8988T (cell line): ENCODE measurements around the gene PAX7.
"Not testable (repeated sequence)": the region's sequence is repeated elsewhere in the genome, so short reads cannot be mapped to it uniquely, and the experiment has no call there.

Experiments used
- DNase-seq: peaks from one replicate; pipeline ENCODE4 v3.0.0; 2011

PAX7 gene

DNA sequence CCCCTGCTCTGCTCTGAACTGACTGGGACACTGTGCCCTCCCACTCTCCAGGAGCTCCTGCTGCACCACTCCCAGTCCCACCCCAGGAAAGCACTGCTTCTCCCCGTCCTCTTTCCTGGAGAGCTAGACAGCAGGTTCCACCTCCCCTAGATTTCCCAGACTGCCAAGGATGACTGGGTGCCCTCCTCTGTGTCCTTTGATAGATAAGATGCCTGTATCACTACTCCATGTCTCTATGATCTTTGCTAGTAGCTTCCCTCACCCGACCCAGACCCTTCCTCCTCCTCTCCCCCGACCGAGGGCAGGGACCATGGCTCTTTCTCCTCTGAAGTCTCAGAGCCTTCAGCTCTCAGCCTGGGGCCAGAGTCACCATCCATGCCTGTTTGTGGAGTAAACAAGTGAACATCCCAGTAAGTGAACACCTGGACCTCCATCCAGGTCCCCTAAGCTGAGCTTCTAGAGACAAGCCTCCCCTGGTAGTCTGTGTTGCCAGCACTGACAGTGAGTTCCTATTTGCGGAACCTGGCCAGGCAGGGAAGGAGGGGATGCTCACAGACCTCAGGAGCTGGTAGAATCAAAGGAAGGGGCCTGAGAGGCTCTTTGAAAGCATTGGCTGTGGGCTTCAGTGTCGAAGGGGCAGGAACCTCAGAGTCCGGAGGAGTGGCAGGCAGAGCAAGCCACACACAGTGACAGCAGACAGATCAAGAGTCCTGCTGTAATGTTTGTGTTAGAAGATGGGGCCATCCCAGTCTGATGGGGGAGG, 104.0 kb downstream of the PAX7 start:
- no peak for DNase-seq

DNA sequence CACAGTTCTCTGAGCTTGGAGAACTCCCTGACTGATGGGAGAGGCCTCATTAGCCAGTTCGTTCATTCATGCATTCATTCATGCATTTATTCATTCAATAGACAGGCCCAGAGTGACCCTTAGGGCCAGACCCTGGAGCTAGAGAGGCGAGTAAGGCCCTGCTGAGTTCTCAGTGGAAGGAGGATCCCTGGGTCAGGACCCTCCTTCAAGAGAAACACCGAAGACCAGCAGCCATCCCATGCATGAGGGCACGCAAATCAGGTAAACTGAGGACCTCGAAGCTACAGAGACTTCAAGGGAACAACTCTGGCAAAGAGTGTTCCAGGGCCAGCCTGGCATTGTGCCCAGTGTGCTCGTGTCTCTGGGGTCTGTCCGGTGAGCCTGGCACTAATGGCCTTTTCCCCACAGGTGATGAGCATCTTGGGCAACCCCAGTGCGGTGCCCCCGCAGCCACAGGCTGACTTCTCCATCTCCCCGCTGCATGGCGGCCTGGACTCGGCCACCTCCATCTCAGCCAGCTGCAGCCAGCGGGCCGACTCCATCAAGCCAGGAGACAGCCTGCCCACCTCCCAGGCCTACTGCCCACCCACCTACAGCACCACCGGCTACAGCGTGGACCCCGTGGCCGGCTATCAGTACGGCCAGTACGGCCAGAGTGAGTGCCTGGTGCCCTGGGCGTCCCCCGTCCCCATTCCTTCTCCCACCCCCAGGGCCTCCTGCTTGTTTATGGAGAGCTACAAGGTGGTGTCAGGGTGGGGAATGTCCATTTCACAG, 104.8 kb downstream of the PAX7 start:
- DNase-seq = no peak

DNA sequence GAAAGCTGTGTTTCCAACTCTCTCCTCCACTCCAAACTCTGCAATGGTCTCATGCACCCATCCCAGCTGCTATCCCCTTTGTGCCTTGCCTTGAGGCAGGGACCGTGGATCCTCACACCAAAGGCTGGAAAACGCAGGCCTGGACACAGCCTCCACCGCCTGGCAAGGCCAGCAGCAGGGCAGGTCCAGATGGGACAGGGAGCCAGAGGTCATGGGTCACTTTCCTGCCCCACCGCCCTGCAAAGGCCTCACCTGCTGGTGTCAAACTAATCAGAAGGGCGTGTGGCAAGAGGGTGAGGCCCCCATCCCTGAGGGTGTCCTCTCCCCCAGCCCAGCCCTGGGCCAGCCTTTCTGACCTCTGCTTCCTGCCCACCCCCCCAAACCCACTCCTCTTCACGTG, 106.3 kb downstream of the PAX7 start:
- no peak for DNase-seq

DNA sequence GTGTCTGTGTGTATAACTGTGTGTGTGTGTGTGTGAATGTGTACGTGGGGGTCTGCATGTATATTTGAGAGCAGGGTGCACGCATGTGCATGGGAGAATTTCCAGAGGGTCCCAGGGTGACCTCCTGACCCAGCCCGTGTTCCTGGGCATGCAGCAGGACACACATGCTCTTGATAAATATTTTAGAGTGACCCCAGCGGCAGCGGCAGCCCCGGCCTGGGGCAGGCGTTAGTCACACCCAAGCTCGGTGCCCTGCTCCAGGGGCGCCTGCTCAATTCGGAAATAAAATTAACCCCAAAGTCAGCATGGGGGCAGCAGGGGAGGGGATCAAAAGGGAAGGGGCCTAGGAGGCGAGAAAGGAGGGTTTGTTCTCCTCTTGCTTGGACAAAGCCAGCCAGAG, 107.5 kb downstream of the PAX7 start:
- DNase-seq = no peak

DNA sequence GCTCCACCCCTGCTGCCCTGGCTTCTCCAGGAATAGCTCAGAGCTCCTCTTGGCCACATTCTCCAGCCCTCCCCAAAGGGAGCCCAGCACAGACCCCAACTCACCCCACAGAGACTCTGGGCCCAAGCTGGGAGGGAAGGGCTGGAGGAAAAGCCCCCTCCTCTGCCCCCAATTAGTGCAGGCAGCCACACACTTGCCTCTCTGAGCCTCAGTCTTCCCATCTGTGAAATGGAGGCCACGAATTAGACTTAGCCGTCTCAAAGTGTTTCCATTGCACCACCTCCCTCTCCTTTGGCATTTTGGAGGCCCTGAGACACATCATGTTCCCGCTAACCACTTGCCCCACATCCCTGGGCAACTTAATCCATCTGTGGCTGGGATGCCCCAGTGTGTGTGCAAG, 108.0 kb downstream of the PAX7 start:
- DNase-seq = no peak

DNA sequence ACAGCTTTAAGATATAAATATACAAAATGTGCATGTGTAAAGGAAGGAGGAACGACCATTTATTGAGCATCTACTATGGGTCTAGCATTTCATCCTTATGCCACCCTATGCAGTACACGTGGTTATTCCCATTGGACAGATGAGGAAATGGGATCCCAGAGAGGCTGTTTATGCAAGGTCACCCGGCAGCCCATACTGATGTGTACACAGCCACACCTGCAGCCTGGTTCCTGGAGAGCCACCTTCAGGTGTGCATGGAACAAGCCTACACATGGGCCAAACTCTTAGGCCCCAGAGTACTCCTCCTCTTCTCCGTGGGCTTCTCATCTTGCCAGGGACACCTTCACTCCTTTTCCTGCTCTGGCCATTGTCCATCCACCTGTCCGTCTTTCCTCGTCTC, 108.8 kb downstream of the PAX7 start:
- no peak for DNase-seq

DNA sequence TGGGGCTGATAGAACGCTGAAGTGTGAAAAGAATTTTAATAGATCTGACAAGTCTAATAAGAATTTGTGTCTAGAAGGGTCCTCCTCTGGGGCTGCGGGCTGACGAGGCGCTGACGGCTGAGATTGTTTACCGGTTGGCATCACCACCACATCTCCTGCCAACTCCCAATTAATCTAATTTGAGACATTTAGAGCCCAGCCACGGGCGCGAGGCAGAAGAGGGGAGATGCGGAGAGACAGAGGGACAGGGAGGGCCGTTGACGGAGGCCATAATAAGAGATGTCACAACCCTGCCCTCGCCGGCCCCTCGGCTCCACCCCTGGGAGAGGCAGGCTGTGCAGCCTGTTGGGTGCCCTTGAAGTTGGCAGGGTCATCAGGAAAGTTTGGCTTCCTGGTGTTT, 109.3 kb downstream of the PAX7 start:
- DNase-seq = no peak

DNA sequence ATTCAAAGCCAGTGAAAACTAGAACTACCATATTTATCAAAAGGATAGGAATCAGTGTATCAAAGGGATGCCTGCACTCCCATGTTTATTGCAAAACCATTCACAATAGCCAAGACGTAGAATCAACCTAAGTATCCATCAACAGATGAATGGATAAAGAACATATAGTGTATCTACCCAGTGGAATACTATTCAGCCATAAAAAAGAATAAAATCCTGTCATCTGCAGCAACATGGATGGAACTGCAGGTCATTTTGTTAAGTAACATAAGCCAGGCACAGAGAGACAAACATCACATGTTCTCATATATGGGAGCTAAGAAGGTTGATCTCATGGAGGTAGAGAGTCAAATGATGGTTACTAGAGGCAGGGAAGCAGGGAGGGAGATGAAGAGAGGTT, 110.0 kb downstream of the PAX7 start:
- DNase-seq = no peak

DNA sequence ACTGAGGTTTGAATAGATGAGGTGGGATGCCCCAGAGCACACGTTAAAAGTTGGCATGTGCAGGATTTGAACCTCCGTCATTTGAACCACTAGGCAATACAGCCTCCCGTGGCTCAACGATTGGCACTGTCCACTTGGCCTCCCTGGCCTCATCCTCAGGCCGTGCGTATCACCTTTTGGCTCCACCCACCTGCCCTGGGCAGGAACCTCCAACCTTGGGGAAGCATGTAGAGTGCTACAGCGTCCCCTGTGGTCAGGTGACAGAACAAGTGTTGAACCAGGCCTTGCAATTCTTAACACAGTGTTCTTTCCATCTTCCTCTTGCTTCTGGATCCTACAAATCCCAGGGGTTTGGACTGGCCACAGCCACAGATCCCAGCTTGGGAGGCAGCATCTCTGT, 112.6 kb downstream of the PAX7 start:
- no peak for DNase-seq

DNA sequence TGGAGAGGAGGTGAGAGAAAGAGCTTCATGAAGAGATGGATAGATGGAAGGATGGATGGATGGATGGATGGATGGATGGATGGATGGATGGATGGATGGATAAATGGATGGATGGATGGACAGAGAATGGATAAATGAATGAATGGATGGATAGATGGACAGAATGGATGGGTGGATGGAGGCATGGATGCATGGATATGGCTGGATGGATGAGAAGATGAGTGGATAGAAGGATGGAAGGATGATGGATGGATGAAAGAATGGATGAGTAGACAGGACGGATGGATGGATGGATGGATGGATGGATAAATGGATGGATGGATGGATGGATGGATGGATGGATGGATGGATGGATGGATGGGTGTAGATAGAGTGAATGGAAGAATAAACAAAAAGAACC, 113.7 kb downstream of the PAX7 start:
- not testable (repeated sequence) for DNase-seq

DNA sequence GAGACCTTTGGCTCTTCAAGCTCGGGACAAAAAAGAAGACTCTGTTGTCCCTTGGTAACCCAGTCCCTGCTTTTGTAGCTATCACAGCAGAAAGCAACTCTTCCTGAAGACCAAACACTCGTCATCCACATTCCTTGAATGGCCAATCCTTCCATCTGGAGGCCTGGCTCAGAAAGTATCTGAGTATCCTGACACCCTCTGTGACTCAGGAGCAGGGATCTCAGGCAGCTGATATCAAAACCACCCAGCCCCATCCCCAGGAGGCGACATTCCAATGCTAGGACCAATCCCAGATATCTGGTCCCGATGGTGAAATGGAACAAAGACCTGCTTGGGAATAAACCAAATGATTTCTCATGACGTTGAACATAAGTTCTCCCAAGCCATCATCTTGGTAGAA, 116.3 kb downstream of the PAX7 start:
- DNase-seq = no peak

DNA sequence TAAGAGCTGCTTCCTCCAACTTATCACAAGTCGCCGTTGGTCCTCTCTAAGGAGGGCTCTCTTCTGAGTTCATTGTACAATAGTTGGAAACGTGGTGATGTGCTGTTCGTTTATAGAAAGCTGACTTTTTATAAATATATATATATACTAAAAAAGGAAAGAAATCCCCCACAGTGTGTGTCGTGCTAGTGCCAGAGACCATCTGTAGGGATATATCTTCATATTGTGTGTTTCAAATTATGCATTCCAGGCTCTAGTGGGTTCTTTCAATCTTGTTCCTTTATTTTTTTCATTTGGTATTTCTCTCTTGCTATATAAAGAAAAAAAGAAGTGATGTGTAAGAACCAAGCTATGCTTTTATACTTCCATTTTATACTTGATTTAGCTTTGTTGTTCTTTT, 117.0 kb downstream of the PAX7 start:
- no peak for DNase-seq

DNA sequence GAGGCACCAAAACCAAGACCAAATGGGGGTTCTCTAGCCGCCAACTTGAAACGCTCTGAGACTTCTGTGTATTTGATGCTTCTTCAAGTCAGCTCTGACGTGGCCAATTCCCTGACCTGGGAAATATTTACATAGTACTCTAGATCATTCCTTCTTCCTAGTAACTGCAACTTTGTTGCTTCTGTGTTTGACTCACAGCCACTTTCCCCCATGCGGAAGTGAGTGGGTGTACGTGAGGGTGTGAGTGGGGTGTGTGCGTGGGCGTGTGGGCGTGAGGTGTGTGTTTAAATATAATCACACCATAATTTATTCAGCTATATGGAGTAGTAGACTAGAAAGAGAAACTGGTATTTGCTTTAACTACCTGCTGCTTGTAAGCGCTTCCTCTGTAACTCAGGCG, 117.8 kb downstream of the PAX7 start:
- no peak for DNase-seq

DNA sequence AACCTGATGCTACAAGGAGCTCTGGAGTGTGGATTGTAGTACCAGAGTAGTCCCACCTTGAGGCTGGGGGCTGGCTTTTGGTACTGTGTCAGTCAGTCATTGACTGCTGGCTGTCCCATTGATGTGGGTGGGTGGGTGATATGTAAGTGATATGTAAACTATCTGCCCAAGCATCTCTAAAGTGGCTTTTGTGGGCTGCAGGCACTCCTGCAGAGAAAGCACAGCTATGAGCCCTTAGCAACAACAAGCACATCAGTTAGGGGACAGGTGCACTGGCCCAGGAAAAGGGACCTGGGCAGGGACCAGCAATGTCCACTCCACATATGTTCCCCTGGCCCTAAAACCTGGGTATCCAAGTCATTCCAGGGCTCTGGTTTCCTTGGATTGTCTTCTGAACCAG, 118.9 kb downstream of the PAX7 start:
- DNase-seq = no peak

DNA sequence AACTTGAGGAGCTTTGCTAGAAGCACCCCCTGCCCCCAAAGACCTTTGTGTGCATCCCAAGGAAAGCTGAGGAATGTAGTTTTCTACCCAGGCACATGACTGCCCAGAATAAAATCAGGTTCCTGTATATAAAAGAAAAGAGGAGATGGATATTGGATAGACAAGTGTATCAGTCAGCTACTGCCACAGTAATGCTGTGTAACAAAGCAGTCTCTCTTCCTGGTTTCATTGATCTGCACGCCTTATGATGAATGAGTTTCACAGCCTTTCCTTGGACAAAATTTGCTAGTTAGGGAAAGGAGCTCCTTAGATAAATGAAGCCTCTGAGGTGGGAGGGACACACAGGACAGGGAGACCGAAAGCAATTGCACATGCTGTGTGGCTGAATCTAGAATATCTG, 120.0 kb downstream of the PAX7 start:
- no peak for DNase-seq

DNA sequence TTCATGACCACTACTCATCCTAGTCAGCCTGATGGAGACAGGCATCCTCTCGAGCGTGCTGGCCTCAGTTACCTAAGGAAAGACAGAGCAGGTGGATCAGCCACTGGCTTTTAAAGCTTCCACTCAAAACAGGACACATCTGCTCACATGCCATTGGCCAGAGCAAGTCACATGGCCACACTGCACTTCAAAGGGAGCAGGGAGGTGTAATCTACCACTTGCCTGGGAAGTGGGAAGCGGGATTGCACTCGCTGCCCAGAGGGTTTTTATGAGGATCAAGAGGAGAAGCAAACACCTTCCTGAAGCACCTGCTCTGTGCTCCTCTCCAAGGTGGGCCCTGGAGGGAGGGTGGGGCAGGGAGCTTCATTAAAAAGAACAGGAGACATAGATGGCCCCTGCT, 120.8 kb downstream of the PAX7 start:
- no peak for DNase-seq

DNA sequence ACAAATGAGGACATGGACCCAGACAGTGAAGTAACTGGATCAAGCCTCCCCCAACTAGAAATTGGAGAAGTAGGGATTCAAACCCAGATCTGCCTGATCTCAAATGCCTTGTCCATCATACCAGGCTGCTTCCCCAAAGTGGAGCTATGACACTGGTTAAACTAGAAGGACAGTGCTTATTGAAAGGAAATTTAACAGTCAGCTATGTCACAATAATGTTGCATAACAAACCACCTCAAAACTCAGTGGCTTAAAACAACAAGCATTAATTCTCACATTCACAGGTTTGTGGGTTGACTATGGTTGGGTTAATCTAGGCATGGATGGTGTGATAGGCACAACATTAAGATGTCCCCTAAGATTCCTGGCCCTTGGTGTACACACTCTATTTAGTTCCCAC, 121.8 kb downstream of the PAX7 start:
- DNase-seq = no peak

DNA sequence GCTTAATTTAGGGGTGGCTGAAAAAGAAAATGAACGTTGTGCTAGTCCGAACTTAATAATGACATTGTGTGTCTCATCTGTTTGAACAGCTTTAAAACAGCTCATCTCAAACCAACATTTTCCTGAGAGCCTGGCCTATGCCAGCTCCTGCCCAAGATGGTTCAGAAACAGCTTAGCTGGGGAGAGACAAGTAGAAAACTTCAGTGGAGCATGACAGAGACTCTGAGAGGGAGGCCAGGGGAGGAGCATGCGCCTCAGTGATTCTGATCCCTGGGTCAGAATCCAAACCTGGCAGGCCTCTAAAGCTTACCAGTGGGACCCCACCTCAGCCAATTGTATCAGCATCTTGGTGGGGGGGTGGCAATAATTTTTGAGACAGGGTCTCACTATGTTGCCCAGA, 129.5 kb downstream of the PAX7 start:
- no peak for DNase-seq

DNA sequence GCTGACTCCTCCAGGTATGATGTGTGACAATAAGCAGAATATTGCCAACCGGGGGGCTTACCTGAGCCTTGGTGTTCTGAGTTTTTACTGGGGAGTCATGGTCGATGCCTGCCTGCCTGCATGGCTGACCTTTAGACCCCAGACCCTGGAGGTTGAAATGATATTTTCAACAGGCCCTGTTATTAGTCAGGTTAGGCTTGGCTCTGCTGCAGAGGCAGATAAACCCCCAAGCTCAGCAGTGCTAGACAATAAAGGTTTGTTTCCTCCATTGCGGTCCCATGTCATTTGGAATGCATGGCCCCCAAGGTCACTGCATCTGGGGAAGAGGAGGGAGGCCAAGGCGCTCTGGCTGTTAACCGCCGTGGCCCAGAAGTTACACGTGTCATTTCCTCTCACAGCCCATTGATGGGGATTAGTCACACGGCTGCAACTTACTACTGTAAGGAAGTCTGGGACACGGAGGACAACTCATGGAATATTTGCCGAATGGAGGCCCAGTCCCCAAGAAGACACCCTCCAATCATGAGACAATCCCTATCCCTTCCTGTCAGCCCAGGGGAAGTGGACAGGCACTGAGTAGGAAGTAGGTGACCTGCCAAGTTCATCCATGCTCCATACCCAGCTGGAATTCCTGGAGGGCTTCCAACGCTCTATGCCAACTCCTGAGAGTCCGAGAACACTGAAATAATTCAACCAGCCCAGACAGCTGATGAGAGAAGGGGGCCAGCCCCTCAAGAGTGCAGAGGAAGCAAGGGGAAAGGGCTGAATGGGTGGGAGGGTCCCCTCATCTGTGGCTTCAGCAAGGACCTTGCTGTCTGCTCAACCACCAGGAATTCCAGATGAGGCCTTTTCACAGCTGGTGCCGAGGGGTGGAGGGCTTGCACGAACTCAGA, 131.5 kb downstream of the PAX7 start:
- no peak for DNase-seq

DNA sequence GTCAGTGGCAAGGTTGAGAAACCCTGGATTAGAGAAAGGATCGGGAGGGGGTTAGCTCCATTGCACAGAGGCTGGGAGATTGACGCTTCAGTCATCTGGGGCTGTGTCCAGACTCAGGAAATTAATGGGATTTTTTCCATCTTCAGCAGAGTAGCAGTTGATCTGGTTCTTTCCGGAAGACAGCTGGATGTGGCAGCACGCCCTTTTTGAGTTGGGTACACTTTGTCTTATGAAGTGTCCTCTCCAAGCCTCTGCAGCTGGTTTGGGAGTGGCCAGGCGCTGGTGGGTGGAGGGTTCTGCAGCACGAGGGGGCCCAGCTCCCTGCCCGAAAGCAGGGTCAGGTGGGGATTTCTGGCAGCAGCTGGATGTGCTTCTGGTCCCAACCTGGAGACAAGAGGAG, 133.7 kb downstream of the PAX7 start:
- DNase-seq = no peak

DNA sequence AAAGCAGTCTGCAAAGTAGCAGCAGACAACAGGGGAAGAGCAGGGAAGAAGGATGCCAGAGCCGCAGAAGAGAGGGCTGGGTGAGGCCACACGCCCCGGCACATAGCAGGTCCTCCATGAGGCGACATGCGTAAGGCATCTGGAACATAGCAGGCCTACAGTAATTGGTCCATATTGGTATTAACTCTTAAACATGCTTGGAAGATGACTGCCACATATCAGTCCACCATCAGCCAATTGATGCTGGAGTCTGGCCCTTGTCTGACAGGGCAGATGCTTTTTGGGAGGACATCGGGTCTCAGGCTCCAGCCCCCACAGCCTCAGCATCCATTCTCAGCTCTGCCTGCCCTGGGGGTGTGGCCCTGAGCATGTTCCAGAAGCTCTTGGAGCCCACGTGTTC, 135.1 kb downstream of the PAX7 start:
- DNase-seq = no peak

DNA sequence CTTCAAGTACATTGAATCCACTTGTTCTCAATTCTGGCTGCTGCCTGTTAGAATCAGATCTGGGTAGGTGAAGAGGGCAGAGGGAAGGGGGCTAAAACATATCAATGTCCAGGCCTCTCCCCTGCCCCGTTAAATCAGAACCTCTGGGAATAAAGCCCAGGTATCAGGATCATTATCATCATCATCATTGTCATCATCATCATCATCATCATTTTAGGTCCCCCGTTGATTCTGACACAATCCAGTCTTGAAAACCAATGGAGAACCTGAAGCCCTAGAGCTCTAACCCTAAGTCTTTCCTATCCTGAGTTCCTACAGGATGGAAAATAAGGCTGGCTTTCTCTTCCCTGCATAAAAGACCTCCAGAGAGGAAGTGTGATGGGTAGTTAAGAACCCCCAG, 135.7 kb downstream of the PAX7 start:
- no peak for DNase-seq

DNA sequence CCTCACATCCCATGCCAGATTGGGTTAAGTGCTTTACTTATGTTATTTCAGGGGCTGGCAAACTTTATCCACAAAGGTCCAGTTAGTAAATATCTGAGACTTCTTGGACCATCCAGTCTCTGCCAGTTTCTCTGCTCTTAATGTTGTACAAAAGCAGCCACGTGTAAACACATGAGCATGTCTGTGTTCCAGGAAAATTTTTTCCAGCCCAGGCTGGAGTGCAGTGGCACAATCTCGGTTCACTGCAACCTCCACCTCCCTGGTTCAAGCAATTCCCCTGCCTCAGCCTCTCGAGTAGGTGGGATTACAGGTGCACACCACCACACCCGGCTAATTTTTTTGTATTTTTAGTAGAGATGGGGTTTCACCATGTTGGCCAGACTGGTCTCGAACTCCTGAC, 136.9 kb downstream of the PAX7 start:
- DNase-seq = not testable (repeated sequence)

DNA sequence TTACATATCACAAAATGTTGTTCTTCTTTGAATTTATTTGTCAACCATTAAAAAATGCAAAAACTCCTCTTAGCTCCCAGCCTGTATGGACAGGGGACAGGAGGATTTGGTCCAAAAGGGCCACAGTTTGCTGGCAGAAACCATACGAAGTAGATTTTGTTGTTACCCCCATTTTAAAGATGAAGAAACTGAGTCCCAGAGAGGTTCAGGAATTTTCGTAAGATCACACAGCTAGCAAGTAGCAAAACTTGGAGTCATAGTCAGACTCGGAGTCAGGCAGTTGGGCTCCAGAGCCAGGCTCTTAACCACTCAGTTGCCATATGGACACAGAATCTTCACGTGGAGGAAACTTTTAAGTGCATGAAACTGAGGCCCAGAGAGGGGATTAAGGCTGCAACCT, 137.4 kb downstream of the PAX7 start:
- DNase-seq = no peak
